Mesenteric fat pad (tissue), 1 donor: Measurements from ENCODE around the gene TCHP. TPM values are rescaled to one million over a fixed set of nuclear protein-coding genes. Genes with fewer than 3 reads are reported as not detected.
"Not testable (repeated sequence)": the region's sequence is repeated elsewhere in the genome, so short reads cannot be mapped to it uniquely, and the experiment has no call there.

Experiments
- DNase-seq: peaks from one replicate; pipeline ENCODE4 v3.0.0-alpha.2; 2020; ENCODE audit warnings: low spot score
- long read RNA-seq: library from polyadenylated mRNA; unstranded; transcript quantifications from one replicate; pipeline ENCODE4 v2.0.0, GENCODE V29; 2020
- total RNA-seq: library from RNA; stranded (reverse); fragmentation: NEBNext Ultra II Directional; extraction: Animal tissue kit (Norgen Biotek cat#: 25700); gene quantifications from one replicate; pipeline ENCODE4 v1.2.1, GENCODE V29; 2021
- donor health status: DM: yes; HTN: yes; CAD: no.

The TCHP gene
- total RNA-seq: 8.6 TPM
- long read RNA-seq, transcript TCHP-202 (13 exons, 3,090 nt): major isoform, 9 of 19 reads
- long read RNA-seq, partial matches to known transcripts: 1 of 19 reads
- long read RNA-seq, other reads (novel, unspliced or antisense): 9 of 19 reads

- DNase-seq: peak; percentile 93
Observed at GRCh38 chr12:109899783-109900751, at the start of gene TCHP. Gene TCHP (plus strand): TSS chr12:109900274. CDS start chr12:109903027, 2,753 bp downstream.

GRCh38 chr12:109850518-109850917 lies 49.6 kb upstream of the TCHP start:
- not testable (repeated sequence) for DNase-seq

GRCh38 chr12:109855377-109855776 lies 44.7 kb upstream of the TCHP start:
- no peak for DNase-seq

GRCh38 chr12:109857715-109858114 lies 42.4 kb upstream of the TCHP start:
- no peak for DNase-seq

DNA sequence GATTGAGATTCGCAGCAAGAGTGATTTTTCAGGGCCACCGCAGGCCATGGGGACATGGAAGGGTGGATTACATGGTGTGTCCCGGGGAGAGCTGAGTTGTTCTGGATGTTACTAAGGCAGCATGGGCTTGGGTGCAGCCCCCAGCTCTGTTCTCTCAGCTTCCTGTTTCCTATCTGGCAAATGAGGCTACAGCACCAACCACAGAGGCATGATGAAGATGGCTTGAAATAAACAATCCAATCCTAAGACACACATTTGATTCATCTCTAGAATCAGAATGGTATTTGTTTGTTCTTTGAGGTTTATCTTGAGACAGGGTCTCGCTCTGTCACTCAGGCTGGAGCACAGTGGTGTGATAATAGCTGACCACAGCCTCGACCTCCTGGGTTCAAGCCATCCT lies 41.3 kb upstream of the TCHP start:
- no peak for DNase-seq

- DNase-seq: no peak
Observed at GRCh38 chr12:109860977-109861376, 39.1 kb upstream of the TCHP start.

GRCh38 chr12:109861689-109862314 lies 38.3 kb upstream of the TCHP start:
- DNase-seq: no peak

DNA sequence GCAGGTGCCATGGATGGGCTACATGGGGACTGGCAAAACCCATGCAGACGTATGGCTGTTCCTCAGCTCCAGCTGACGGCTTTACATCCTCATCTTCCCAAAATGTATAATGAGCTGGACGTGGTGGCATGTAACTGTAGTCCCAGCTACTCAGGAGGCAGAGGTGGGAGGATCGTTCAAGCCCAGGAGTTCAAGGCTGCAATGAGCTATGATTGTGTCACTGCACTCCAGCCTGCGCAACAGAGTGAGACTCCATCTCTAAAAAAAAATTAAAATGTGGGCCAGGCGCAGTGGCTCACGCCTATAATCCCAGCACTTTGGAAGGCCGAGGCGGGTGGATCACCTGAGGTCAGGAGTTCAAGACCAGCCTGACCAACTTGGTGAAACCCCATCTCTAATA lies 37.6 kb upstream of the TCHP start:
- not testable (repeated sequence) for DNase-seq

GRCh38 chr12:109863847-109864712 lies 36.0 kb upstream of the TCHP start:
- DNase-seq: no peak

DNA sequence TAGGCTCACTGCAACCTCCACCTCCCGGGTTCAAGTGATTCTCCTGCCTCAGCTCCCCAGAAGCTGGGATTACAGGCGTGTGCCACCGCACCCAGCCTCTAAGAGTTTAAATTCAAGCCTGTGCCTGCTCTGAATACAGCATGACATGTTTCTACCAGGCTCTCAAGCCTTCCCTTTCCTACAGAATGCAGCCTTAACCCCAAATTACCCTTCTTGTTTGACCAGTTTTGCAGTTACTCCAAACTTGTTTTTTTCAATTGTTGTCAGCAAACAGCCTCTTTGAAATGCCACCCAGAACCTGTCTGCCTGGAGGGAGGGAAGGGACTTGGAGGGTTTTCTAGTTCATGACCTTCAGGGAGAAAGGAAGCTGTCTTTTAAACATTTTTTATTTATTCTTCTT lies 35.2 kb upstream of the TCHP start:
- DNase-seq: no peak

- no peak for DNase-seq
Observed at GRCh38 chr12:109868182-109869051, 31.7 kb upstream of the TCHP start.

DNA sequence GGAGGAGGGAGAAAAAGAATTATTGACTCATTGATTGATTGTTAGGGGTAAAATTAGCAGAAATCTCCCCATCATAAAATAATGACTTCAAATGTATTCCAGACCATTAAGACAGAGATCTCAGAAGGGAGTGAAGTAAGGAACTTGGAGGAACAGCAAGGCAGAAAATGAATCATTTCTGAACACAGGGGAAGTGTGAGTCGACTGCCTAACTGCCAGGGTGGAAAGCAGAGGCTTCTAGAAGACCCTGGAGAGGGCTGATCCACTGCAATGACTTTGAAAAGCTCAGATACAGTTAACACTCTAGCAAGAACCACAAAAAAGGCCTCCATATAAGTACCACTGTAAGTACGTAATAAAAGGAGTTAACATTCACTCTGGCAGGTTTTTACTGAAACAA lies 29.4 kb upstream of the TCHP start:
- no peak for DNase-seq

DNA sequence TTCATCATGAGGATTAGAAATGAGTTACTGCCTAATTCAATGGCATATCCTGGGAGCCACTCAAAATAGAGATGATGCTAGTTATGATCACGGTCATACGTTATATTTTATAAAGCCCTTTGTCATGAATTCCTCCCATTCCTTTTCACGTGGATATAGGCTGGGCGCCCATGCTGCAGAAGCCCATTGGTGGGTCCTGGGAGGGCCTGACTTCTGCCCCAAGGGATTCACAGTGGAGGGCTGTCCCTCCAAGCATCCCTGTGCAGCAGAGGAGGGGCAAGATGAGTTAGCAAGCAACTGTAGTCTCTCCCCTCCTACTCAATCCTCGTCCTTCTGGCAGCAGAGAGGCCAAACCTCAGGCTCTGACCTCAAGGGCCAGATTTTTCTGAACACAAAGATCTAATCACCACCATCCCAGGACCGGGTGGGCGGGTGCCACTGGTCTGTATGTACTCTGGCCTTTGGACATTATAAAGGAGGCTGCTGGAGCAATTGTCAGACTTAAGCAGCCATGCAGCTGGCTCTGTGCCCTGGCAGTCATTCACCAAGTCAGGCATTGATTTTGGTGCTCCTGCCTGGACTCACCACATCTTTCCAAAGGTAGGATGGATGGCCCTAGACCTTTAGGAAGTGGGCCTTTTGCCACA lies 28.3 kb upstream of the TCHP start:
- DNase-seq: no peak

GRCh38 chr12:109873653-109874052 lies 26.4 kb upstream of the TCHP start:
- no peak for DNase-seq

DNA sequence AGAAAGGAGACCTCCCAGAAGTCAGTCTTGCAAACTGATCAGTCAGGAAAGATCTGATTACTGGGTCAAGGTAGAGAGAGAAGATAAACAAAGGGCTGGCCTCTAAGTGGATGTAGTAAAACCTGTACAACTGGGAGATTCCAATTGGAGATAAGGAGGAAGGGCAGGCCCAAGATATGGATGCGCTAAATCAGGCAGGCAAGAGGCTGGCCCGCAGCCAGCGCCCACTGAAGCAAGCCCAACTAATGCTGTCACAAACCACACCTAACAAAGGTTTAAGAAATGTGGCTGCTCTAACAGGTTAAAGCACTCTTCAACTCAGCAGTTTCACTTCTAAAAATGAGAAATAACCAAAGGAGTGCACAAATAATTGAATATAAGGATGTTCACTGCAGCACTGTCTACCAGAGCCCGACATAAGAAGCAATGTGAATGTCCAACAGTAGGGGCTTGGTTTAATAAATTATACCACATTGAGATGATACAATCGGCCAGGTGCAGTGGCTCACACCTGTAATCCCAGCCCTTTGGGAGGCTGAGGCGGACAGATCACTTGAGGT lies 24.4 kb upstream of the TCHP start:
- no peak for DNase-seq

- DNase-seq: no peak
Observed at GRCh38 chr12:109876406-109876805, 23.7 kb upstream of the TCHP start.

DNA sequence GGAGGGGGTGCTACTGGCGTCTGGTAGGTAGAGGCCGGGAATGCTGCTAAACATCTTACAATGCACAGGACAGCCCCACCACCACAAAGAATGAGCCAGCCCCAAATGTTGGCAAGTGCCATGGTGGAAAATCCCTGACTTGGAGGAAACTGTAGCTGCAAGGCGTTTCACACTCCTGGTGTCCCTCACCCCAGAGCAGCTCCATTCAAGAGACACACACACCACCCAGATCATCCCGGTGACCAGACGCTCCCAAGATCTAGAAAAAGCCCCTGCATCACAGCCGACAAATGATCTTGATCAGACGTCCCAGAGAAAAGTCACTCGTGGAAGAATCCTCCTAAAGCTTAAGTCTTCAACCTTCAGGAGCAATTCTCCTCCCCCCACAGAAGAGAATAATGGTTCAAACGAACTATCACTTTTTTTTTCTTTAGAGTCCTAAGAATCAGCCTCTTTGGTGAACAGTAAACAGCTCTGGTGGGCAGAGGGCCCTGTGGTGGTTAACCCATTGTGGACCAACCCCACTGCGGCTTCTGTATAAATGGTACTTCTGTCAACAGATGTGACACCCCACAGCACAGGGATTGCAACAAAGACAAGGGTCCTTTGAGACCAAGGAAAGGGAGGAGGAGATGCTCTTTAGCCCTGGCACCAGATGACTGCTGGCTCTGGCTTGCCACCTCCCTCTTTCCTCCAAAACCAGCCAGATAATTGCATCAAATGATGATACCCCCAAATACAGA lies 22.4 kb upstream of the TCHP start:
- no peak for DNase-seq

GRCh38 chr12:109878247-109878625 lies 21.8 kb upstream of the TCHP start:
- DNase-seq: no peak

GRCh38 chr12:109878749-109879148 lies 21.3 kb upstream of the TCHP start:
- DNase-seq: no peak
